SIG-M5 treated with dmso at 0.1 percent for 504 hours (cell line): Measurements from ENCODE around the gene MCAT.
"Not testable (repeated sequence)": the region's sequence is repeated elsewhere in the genome, so short reads cannot be mapped to it uniquely, and the experiment has no call there.

ENCODE experiments used
- DNase-seq: peaks from one replicate; lab custom pipeline; 2025; ENCODE audit not compliant: unreplicated experiment; lab: John Stamatoyannopoulos, UW

The MCAT gene

DNA sequence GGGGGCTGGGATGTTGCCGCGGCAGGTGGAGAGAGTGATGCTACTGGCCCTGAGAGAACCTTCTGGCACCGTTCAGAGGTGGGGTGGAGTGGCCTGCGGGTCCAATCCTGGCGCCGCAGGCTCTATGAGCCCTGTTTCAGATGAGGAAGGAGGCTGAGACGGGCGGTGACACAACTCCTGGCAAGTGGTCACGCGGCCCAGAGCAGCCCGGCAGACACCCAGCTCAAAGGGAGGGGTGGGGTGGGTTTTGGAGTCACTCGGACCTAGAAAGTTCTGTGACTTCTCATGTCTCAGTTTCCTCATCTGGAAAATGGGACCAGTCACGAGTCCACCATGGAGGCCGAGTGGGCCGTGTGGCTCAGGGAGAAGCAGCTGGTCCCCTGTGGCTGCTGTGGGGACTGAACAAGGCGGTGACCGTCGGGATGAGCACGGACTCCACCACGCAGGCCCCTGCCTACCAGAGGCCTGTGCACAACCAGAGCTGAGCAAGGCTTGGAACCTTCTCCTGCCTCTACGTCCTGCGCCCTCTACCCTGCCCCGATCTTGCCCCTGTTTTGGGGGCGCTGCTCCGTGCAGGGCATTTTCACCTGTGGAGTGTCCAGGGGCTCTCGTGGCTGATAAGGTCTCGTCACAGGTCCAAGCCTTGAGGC, 11.8 kb upstream of the MCAT start:
- no peak for DNase-seq

DNA sequence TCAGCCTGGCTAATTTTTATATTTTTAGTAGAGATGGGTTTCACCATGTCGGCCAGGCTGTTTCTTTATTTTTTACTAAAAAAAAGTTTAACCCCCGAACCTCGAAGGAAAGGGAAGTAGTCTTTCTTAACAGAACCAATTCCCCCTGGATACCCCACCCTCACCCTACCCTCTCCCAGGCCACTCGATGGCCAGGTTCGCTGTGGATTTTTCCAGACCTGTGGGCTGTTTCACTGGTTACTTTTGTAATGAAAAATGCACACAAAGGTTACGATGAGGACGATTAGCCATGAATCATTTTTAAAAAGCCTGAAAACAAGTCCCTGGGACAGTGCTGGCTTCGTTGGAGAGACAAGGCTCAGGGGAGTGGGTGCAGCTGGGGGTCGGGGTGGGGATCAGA, 10.7 kb upstream of the MCAT start:
- no peak for DNase-seq

DNA sequence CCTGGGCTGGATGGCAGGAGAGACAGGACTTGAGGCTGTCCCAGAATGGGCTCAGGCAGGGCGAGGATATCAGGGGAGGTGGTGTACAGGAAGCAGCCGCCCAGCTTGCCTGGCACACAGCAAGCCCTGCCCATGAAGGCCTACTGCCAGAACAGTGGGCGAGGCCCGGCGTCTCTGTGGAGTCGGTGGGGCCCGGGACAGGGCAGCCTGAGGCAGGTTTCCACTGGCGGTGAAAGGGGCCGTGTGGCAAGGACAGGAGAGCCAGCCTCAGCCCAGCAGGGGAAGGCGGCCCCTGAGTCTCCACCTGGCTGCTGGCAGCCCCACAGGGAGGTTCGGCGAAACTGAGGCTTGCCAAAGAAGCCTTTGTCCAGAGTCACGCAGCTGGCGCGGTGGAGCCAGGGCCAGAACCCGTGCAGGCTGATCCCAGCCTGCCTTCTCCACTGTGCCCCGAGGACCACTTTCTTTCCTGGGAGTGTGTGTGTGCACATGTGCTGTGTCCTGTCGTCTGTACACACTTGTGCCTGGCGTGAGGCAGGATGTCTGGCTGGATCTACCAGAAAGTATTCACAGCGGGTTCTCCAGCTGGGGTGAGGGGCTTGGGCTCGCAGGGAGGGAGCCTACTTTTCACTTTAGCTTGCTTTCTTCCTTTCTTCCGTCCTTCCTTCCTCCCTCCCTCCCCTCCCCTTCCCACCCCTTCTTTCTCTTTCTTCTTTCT, 9.3 kb upstream of the MCAT start:
- no peak for DNase-seq

DNA sequence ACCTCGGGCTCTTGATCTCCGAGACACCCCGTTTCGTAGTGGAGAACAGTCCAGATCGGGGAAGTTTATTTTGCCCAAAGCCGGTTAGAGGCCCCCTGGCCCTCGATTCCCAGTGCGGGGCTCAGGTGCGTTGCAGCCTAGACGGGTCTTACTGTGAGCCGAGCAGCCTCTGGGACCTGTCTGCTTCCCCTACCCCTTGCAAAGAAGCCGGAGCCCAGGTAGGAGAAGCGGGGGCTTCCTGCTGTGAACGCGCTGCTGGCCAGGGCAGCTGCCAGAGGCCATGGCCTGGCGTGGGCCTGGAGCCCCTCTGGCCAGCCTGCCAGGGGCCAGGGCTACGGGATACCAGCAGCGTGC, 8.8 kb upstream of the MCAT start:
- DNase-seq = no peak

DNA sequence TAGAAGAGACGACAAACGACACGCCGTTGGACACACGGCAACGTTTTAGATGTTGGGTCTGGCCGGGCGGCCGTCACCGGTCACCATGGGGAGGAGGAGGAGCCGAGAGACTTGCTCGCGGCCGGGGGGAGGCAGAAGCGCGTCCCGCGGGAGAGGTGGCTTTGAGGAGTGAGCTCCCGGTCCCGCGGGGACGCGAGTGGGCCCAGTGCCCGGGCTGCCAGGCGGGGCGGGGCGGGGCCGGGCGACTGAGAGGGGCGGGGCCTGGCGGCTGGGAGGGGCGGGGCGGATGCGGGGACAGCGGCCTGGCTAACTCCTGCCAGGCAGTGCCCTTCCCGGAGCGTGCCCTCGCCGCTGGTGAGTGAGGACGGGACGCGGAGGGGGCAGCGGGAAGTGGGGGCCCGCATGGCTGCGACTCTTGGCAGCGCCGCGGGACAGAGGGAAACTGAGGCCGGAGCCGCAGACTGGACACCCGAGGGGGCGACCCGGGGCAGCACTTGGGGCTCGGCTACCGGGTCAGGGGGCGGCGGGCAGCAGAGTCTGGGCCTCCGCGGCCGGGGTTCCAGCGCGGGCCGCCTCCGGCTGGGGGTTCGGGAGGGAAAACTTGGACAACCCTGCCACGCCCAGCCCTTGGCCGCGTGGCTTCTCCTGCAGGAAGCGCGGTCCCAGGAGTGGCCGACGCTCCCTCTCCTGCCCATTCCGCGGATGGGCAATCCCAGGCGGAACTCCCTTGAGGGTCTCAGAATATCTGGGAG, 8.2 kb upstream of the MCAT start, which contains the start of gene TSPO:
TSS of gene TSPO (plus strand) at position 309 of the 752 bp plus-strand sequence. CDS start 7,680 bp downstream, outside the sequence.
- no peak for DNase-seq

DNA sequence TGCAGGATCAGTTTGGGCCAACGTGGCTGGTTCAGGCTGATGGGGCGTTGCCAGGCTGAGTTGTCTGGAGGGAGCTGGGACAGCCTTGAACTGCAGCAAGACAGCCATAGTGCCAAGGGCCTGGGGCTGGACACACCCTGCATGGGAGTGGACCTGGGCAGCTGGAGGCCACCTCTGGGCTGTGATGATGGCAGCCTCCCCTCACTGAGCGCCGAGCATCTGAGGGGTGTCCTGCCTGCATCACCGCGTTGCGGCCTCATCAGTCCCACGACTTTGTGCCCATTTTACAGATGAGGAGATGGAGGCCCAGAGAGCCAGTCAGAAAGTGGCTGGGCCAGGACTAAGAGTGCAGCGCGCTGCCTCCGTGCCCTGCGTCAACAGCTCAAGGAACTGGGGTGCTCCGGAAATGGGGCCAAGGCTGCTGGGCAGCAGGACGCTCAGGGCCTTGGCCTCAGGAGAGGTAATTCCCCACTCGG, 7.6 kb upstream of the MCAT start:
- no peak for DNase-seq

DNA sequence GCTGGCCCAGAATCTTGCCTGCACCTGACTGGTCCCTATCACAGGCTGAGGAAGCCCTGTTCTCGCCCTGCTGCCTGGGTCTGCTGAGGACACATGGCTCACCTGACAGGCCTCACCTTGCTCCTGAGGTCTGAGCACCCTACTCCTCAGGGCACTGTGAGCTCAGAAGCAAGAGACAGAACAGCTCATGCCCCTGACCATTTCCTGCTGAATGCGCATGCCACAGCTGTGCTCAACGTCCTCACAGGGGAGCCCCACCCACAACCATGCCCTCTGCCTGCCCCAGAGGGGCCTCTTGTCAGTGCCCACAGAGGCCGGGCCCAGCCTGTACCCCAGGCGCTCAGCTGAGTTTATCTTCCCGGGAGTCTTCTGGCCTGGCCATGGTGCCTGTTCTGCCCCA, 5.4 kb upstream of the MCAT start:
- DNase-seq = no peak

DNA sequence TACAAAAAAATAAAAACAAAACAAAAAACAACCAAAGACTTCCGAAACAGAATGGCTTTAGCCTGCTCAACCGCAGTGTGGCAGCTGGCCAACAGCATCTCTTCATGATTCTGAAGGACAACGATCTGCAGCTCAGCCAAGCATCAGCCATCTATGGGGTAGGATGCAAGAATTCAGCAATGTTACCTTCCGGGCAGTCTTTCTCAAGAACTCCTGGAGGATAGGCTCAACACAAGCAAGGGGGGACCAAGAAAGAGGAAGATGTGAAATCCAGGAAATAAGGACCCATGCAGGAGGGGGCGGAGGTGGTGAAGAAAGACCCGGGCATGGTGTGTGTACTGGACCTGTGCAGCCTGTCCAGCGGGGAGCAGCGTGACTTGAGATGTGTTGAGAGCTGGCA, 4.6 kb upstream of the MCAT start:
- DNase-seq = peak; percentile 84

DNA sequence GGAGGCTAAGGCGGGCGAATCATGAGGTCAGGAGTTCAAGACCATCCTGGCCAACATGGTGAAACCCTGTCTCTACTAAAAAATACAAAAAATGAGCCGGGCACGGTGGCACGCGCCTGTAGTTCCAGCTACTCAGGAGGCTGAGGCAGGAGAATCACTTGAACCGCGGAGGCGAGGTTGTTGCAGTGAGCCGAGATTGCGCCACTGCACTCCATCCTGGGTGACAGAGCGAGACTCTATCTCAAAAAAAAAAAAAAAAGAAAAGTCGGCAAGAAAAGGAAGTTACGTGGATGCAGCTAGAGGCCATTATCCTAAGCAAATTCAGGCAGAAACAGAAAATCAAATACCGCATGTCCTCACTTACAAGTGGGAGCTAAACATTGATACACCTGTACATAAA, 3.1 kb upstream of the MCAT start:
- DNase-seq = peak; percentile 78

DNA sequence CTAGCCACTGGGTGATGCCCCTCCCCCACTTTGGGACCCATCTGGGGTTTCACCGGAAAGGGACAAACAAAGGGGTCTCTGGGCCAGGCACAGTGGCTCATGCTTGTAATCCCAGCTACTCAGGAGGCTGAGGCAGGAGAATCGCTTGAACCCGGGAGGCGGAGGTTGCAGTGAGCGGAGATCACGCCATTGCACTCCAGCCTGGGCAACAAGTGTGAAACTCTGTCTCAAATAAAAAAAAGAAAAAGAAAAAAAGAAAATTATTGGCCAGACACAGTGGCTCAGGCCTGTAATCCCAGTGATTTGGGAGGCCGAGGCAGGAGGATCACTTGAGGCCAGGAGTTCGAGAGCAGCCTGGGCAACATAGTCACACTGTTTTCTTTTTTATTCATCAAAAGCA, 2.2 kb upstream of the MCAT start:
- not testable (repeated sequence) for DNase-seq

DNA sequence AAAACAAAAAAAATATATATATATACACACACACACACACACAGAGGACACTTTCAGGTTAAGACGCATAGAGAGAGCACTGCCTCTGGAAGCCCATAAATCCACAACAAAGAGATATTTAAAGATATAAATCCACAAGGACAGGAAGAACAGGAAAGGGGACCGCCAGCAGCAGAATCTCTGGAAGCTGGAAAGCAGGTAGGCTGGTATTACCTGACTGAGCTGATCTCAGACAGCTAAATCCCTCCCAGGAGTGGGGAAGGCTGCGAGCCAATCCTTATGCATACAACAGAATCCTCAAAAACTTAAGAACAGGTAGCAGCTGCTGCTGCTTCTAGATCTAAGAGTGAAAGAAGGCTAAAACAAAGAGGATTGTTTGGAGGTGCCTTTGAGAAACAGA, 1.8 kb upstream of the MCAT start:
- DNase-seq = peak; percentile 46

DNA sequence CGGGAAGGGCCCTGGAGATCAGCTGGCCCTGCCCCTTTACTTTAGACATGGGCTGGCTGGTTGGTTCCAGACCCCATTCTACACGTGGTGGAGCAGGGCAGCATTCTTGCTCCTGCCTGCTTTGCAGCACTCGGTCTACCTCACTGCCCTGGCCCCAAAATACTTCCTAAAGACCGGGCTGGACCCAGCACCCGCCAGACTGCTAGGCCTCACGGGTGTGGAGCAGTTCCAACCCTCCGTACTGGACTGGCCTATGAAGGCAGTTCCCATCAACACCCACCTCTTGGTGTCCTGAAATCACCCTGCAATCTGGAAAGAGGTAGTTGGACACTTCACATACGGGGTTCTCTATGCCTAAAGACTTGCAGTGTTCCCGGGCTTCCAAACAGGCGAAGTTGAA, 6.4 kb downstream of the MCAT start:
- no peak for DNase-seq

DNA sequence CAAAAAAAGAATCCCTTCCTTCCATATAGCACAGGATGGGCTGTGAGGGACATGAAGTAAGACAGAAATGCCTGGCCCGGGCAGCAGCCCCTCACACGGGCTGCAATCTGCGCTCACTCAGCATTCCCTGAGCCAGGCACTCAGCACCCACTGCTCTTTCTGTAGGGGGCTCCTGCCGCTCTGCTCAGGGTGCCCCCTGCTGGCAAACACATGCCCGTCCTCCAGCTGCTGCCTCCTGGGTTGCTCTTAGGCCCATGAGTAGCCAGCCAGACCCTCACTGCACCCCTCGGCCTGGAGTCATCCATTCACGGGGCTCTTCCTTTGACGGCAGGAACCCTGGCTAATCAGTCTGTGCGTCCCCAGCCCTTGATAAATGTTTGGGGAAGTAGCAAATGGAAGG, 6.9 kb downstream of the MCAT start:
- no peak for DNase-seq

DNA sequence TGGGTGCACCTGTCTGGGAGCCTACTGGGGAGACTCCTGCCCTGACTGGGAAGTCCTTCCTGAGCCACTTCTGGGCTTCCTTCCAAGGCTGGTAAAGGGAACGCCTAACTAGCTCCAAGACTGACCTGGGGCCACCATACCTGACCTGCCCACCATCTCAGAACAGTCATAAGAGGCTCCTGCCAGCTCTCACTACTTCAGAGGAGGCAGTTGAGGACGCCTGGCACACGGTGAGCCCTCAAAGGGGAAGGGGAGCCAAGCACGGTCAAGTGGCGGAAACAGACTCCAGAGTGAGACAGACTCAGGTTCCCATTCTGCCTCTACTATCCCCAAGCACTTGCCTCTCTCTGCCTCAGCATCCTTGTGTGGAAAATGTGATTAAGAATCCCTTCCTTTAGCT, 7.6 kb downstream of the MCAT start:
- DNase-seq = no peak

DNA sequence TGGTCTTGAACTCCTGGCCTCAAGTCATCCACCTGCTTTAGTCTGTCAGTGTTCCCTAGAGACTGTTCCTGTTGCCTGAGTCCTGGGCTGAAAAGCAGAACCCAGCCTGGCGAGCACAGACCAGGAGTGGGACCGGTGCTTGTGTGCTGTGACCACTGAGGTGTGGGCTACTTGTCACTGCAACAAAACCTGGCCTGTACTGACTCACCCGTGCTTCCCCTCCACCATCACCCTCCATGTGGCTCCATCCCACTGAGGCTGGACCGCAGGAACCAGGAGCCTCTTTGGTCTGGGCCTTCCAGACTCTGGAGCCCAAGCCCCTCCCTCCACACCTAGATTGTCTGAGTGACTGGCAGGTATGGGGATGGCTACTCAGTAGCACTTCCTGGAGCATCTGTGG, 8.6 kb downstream of the MCAT start:
- DNase-seq = no peak

DNA sequence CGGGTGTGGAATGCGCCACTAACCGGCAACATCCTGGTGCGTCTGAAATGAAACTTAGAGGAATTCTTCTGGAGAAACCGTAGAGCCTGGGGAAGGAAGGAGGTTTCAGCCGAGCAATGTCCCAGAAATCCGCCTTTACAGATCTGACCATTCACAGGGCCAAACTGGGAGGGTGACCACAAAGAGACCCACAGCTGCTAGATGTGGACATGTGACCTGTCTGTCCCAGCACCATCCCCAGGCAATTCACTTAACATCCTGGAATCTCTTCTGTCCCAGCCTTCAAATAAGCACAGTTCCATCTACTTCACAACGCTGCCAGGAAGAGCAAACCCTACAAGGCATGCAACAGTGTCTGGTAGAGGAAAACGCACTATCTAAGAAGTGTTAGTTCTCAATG, 9.8 kb downstream of the MCAT start:
- no peak for DNase-seq

DNA sequence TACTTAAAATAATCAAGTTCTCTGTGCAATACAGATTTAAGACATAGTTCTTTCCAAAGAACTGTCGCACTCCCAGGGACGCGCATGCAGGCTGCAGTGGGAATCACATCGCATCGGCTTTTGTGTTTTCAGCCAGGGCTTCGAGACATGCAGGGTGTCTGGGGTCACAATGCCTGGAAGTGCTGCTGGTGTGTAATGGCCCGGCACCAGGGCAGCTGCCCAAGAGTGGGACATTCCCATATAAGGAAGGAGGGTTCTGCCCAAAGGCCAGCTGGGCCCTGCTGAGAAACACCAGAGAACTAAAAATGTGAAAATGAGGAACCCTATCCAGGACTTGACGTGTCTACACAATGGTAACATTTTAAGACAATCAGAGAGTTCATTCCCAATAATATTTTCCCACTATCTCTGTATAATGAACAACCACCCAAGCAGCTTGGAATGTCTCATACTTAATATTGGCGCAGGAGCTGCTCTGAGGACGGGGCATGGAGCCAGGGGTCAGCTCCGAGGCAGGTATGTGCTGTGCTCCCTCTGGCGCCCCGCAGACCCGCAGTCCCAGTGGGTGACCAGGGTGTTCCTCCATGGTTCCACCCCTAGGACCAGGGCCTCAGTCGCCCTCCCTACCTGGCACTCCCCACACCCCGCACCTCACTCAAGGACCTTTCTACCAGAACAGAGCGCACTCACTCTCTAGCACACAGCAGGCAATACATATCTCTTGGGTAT, 11.3 kb downstream of the MCAT start:
- DNase-seq = no peak

DNA sequence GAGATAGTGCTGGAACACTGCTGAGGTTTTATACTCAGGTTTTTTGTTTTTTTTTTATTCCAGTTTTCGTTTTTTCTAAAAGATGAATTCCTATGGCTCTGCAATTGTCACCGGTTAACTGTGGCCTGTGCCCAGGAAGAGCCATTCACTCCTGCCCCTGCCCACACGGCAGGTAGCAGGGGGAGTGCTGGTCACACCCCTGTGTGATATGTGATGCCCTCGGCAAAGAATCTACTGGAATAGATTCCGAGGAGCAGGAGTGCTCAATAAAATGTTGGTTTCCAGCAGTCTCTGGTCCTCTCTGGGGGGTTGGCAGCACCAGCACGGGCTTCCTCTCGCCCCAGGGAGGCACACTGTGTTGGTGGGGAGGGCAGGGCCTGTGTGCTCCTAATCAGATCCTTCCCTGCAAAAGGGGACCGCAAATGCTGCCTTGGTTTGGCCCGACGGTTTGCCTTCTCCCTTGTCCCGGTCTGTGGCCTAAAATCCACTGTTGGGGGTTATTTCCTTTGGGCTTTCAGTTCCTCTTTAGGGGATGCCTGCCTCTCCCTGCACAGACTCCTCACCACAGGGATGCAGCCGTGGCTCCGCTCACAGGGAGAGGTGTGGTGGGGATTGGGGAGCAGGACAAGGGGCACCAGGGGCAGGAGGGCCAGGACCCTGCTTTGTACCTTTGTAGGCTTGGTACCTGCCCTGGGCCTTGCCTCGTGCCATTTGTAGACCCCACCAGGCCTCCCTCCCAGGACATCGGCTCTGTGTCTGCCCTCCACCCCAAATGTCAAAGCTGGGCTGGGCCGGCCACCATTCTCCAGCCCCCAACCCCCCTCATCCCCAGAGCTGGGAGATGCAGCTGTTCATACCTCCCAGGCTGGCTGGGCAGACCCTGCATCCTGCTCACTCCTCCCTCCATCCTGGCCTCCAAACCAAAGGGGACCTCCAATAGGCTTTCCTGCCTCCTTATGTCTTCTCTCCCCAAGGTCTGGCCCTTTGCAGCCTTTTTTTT, 13.5 kb downstream of the MCAT start:
- DNase-seq = peak; percentile 74

DNA sequence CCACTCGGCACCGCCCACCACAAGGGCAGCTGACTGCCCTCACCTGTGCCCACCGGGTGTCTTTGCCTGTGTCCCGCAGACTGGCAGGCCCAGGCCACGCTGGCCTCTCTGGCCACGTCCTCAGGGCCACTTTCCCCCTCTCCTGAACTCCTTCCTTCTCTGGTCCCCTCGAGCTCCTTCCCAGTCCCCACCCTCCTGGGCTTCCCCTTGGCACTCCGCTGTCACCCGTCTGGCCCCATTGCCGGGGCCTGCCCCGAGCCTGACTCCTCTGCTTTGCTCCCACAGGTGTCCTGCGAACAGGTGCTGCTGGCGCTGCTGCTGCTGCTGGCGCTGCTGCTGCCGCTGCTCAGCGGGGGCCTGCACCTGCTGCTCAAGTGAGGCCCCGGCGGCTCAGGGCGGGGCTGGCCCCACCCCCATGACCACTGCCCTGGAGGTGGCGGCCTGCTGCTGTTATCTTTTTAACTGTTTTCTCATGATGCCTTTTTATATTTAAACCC, 14.2 kb downstream of the MCAT start:
- no peak for DNase-seq

DNA sequence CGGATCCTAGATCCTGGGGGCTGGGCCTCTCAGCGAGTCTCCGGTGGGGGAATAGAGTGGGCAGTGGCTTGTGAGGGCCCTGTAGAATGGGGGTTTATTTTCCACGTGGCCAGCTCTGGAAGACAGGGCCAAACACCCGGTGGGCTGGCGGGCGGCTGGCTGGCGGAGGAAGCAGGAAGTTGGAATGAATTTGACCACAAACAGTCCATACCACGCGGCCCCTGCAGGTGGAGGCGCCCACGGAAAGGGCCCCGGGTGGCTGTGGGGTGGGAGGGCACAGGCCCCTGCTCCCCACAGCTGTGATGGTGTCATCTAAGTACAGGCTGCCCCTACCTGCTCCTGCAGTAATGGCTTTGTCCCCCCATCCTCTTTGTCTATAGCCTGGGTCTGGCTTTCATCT, 15.1 kb downstream of the MCAT start:
- no peak for DNase-seq
